GM21447 (cell line): ENCODE results near the gene STEAP4.
"Not testable (repeated sequence)": the region's sequence is repeated elsewhere in the genome, so short reads cannot be mapped to it uniquely, and the experiment has no call there.

Source experiments
- ATAC-seq: cut with Tn5 transposase; IDR thresholded peaks from one replicate; pipeline ENCODE4 v1.9.1; 2021; ENCODE audit not compliant: unreplicated experiment

STEAP4 gene

DNA sequence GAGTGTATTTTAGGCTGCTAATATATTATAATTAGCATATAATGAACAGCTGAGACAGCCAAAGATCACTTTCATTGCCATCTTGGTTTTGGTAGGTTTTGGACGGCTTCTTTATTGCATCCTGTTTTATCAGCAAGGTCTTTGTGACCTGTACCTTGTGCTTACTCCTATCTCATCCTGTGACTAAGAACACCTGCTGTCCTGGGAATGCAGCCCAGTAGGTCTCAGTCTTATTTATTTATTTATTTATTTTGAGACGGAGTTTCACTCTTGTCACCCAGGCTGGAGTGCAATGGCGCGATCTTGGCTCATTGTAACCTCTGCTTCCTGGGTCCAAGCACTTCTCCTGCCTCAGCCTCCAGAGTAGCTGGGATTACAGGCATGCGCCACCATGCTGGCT, 31.8 kb downstream of the STEAP4 start:
- ATAC-seq = not testable (repeated sequence)

DNA sequence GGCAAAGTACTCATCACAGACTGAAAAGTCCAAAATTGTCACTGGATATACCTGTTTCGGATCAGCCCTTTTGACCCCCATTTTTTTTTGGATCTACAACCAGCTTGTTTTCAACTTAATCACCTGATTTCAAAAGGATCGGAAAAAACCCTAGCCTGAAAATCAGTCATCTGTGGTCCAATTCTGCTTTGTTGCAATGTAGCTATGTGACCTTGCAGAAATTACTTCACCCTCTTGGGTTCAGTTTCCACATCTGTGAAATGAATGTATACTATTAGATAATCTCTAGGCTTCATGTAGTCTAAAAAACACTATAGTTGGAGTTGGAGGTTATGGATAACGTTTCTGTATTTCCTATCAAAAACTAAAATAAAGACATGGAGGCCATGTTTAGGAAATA, 37.1 kb downstream of the STEAP4 start:
- no peak for ATAC-seq

DNA sequence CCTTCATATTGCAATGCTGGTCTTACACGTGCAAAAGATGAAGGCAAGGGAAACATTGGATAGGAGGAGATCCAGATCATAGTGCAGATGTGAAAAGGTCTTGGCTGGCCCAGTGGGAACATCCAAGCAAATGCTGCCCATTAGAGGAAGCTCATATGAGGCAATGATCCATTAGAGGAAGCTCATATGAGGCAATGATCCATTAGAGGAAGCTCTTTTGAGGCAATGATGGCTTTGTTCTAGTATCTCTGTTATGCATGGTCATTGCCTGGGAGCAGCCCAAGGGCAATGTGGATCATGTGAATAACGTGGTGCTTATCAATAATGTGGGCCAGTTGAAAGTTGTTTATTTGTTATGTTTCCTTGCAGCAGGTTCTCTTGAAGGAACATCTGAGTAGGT, 37.8 kb downstream of the STEAP4 start:
- no peak for ATAC-seq

DNA sequence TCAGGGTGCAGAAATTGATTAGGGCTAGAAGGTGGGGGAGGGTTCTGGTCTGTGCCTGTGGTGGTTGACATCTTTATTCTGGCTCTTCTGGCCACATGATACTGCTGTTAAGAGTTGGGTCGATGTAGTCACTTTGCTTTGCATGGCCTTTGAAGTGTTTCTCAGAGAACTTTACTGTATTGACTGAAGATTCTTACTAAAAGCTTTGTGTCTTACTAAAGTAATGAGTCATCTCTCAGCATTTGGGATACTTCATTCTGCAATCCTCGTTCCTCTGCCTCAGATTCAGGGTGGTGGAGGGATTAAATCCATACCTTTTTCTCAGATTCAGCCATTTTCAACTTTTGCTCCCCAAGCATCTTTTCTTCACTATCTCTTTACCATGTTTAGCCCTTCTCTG, 38.6 kb downstream of the STEAP4 start:
- ATAC-seq = no peak

DNA sequence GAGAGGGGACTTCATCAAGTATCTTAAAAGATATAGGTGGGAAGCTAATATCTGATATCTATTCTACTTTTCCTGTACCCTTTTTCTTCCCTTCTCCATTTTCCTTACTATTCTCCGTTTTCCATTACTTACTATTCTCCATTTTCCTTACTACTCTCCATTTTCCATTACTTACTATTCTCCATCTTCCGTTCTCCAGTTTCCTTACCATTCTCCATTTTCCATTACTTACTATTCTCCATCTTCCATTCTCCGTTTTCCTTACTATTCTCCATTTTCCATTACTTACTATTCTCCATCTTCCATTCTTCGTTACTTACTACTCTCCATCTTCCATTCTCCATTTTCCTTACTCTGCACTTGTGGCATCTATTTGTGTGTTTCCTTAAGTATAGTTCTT, 39.3 kb downstream of the STEAP4 start:
- no peak for ATAC-seq

DNA sequence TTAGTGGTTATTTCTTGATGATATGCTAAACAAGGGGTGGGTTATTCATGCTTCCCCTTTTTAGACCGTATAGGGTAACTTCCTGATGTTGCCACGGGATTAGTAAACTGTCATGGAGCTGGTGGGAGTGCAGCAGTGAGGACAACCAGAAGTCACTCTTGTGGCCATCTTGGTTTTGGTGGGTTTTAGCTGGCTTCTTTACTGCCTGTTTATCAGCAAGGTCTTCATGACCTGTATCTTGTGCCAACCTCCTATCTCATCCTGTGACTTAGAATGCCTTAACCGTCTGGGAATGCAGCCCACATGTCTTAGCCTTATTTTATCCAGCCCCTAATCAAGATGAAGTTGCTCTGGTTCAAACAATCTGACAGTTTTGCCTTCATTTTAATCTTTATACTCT, 41.7 kb downstream of the STEAP4 start:
- not testable (repeated sequence) for ATAC-seq

DNA sequence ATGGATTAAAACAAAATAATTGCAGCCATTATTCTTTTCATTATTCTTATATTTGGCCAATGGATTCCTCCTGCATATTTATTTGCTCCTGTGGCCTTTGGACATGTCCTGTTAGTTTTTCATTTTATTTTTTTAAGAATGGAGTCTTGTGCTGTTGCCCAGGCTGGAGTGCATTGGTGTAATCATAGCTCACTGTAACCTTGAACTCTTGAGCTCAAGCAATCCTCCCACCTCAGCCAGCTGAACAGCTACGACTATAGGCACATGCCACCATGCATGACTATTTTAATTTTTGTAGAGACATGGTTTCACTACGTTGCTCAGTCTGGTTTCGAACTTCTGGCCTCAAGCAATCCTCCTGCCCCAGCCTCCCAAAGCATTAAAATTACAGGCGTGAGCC, 44.1 kb downstream of the STEAP4 start:
- no peak for ATAC-seq

DNA sequence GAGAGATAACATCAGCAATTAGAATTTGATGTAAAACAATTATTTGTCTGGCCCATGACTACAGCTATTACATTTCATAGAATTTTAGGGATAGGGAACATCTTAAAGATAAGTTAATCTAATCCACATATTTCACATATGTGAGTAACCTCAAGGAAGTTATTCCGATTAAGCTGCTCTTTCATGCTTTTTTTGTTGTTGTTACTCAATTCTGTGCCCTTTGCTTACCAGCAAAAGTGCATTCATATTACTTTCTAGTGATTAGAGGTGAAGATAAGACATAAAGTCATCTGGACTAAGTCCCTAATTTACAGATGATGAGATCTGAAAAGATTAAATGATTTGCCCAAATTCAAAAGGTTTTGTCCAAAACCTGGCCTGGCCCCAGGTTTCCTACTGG, 46.0 kb downstream of the STEAP4 start:
- ATAC-seq = no peak

DNA sequence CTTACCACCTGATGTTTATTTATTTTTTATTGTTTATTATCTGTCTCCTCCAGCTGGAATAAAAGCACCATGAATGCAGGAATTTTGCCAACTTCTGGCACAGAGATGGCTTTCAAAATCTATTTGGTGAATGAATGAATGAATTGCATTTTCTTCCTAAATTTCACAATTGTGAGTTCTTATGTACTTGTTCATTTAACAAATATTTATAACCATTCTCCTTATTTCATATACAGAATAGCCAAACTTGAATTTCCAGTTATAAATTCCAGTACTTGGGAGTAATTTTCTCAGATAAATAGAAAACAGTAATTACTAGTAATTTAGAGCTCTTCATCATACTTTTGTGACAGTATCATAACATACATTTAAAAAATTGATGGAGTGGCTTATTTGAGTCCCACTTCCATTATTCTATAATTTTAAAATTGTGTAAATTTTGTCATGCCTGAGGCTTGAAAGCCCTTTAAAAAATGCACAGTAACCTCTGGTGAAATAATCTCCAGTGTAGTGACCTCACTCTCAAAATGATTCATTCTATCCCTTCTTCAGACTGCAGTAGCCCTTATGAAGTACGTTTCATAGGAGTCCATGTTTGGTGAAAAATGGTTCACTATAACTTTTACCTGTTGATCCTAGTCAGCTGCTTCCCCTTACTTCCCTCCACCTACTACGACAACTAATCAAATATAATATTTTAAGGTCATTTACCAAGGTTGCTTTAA, 46.9 kb downstream of the STEAP4 start:
- no peak for ATAC-seq

DNA sequence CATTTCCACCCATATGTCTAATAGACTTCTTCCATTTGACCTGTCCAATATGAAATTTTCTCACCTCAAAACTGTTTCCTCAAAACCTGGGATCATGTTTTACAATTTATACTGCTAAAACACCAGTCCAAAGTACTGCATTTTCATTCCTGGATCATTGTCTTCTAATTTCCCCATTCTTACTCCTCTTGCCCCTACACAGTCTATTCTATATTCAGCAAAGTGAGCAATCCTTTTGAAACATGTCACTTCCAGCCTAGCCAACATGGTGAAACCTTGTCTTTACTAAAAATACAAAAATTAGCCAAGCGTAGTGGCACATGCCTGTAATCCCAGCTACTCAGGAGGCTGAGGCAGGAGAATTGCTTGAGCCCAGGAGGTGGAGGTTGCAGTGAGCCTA, 48.4 kb downstream of the STEAP4 start:
- ATAC-seq = not testable (repeated sequence)

DNA sequence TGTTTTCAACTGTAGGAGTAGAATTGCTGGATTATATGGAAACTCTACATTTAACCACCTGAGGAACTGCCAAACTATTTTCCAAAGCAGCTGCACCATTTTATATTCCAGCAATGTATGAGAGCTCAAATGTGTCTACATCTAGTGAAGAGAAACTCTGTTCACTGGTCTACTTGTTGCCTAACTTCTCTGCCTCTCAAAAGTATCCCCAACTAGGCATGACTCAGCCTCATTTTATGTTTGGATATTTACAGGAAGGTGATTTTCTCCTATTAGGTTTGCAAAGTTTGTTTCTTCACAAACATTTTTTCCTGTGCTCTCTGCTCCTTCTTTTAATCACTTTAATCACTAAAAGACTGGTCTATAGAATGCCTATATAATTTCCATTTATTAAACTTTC, 49.8 kb downstream of the STEAP4 start:
- no peak for ATAC-seq

DNA sequence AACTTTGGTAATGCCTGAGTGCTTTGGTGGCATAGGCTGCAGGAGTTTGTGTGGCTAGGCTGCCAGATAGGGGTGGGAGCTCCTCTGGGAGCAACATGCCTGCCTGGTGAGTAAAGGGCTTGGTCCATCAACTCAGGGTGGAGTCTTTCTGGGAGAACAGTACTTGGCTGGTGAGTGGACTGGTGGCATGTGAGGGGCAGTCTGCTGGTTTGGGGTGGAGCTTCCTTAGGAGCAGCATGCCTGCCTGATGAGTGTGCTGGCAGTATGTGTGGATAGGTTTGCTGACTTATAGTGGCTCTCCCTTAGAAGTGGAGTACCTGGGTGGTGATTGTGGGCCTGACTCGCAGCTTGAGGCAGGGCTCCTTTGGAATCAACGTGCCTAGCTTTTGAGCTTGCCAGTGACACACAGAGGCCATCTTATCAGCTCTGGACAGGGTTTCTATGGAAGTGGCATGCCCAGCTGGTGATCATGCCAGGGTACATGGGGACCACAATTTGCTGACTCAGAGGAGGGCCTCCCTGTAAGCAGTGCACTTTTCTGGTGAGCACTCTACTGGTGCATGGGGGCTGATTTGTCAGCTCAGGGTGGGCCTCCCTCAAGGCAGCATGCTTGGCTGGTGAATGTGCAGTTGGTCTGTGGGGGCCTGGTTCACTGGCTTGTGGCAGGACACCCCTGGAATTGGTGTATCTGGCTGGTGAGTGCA, 51.8 kb downstream of the STEAP4 start:
- no peak for ATAC-seq

DNA sequence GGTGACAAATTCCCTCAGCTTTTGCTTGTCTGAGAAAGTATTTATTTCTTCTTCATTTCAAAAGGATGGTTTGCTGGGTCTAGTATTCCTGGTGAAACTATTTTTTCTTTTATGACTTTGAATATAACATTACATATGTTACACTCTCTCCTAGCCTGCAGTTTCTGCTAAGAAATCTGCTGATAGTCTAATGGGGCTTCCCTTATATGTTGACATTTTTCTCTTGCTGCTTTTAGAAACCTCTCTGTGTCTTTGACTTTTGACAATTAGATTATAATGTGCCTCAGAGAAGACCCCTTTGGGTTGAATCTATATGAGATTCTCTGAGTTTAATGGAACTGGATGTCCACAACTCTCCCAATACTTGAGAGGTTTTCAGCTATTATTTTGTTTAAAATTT, 53.1 kb downstream of the STEAP4 start:
- ATAC-seq = no peak

DNA sequence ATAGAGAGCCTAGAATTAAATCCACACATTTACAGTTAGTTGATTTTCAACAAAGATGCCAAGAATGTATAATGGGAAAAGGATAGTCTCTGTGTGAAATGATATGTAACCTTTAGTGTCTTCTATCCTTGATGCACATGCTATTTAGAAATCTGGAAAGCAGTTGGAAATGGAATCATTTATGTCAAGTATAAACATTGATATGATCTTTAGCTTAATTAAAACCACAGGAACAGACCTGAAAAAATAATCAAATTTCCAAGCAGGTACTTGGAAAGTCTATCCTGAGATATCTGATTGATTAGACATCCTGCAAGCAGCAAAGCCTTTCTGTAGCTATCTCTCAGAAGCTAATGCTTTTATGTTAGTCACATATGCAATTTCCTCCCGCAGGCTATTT, 62.4 kb downstream of the STEAP4 start:
- ATAC-seq = no peak

DNA sequence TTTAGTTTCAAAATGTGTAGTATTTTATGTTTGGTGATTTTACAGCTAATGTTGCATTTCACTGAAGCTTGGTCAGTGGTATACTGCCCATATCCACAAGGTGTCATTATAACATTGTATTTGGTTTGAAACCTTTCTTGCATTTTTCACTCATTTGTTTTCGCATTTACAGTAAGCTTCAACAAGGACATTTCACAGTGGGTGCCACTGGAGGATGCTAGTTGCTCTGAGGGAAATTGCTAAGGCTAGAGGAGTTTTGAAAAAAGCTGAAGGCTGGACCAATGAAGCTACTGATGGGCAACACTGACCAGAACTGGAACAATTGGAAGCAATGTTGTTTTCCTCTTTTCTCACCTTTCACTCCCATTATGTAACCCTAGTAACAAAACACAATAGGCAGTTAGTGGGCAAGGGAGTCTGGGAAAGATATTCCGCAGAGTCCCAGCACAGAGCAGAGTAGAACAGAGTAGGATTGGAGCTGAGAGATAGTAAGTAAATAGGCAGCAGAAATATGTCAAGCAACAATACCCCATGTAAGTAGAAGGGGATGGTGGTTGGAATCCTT, 63.3 kb downstream of the STEAP4 start:
- peak; percentile 78 for ATAC-seq

DNA sequence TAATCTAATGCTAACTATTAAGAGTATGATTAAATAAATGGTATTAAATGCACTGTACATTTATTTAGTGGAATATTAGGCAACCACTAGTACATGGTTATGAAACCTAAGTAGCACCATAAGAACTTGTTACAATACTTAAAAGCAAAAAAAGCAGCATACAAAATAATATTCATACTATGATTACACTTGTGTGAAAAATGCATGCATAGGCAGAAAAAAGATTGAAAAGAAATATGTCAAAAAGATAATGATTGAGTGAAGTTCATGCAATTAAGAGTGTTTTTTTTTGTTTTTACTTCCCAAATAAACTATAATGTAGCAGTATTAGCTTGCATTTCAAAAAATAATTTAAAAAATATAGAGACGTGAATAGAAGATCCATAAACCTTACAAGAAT, 66.8 kb downstream of the STEAP4 start:
- ATAC-seq = no peak

DNA sequence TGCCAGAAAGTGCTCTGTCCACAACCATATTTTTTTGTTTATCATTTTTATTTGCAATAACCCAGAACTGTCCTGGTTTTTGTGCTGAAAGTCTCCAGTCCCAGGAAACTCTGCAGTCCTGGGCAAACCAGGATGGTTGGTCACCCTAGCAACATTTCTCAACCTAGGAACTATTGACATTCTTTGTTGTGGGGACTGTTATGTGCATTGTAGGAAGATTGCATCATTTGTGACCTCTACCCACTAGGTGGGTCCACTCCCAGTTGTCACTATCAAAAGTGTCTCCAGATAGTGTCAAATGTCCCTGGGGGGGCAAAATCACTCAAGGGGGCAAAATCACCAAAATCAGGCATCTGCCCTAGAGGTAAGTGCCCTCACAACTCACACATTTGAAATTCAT, 72.9 kb downstream of the STEAP4 start:
- ATAC-seq = no peak

DNA sequence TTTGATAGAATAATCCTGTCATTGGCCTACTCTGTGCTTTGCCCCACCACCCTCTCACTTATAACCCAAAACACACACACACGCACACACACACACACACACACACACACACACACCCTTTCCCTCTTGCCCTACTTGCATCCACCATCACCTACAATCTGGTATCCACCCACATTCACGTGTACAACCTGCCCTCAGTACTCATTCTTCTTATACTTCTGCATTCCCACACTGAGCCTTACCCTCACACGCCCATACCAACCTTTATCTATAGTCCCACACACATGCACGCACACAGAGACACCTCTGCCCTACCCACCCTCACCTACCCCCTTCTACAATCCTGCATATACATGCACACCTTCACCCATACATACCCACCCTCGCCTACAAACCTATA, 76.0 kb downstream of the STEAP4 start:
- ATAC-seq = no peak

DNA sequence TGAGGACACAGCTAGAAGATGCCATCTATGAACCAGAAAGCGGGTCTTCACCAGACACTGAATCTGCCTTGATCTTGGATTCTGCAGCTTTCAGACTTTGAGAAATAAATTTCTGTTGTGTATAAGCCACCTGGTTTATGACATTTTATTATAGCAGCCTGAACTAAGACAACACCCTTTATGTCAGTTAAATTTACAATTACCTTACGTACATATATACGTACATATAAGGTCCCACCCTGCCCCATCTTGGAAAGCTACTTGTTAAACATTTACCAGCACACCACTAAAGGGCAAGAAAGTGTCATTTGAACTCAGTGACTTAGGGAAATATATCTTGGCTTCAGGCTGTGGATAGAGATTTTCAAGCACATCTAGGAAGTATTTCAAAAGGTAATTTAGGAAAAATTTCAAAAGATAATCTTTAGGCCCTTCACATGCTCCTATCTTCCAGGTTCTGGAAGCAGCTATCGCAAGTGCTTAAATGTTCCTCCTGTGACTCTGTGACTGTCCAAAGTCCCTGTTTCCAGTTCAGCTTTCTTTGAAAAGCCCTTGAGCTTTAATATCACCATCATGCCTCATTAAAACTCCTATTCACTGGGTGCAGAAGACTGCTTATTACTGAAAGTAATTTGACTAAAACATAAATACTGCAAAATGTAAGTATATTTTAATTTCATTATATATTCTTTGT, 77.2 kb downstream of the STEAP4 start:
- no peak for ATAC-seq

DNA sequence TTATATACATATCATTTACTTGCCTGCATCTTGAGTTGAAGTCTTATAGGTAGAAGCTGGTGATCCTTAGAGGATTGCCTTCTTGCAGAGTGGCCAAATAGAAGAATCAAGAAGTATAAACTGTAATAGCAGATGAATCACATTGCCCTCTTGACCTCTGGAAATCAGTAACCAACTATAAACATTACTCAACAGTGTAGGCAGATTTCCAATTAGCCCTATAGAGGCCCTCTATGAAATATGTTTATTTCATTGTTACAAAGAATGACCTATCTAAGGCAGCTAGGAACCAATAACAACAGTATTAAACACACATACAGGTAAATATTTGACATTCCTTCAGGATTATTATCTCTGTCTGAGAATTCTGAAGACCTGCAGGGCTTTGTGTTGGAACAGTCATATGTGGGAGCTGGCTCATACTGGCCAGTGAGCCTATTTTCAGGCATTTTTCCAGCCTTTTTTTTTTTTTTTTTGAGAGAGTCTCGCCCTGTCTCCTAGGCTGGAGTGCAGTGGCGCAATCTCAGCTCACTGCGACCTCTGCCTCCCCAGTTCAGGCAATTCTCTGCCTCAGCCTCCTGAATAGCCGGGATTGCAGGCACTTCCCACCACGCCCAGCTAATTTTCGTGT, 79.7 kb downstream of the STEAP4 start:
- no peak for ATAC-seq

DNA sequence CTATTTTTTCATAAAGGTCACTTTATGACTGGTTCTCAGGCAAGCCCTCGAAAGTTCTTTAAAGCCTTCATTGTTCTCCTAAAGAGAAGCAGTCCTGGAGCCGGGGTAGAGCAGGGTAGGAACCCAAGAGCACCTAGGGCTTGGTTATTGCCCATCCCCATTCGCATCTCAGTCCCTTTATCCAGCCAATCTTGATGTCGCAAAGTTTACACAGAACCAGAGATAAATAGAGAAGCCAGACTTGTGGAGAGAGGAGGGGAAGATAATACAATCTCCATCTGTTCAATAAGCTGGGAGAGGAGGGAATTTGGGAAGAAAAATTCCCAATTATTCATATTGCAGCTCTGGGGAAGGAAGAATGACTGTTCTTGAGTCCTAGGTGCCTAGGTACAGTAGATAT, 80.5 kb downstream of the STEAP4 start:
- ATAC-seq = no peak
